Measurements from ENCODE around the gene OR4B1.
"Not testable (repeated sequence)": the region's sequence is repeated elsewhere in the genome, so short reads cannot be mapped to it uniquely, and the experiment has no call there.

OR4B1 gene, protein sequence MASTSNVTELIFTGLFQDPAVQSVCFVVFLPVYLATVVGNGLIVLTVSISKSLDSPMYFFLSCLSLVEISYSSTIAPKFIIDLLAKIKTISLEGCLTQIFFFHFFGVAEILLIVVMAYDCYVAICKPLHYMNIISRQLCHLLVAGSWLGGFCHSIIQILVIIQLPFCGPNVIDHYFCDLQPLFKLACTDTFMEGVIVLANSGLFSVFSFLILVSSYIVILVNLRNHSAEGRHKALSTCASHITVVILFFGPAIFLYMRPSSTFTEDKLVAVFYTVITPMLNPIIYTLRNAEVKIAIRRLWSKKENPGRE

DNA sequence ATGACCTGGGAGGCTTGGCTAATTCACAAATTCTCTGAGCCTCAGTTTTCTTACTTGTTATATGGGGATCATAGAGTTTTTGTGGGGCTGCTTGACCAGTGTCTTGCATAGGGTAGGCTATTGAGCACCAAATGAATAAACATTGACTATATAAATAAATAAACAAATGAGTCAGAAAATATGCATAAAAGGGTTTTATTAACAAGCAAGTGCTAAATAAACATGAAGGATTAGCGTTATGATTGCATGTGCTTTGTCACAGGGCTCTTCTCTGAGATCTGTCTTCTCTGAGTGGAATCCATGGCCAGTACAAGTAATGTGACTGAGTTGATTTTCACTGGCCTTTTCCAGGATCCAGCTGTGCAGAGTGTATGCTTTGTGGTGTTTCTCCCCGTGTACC, at the start of gene OR4B1:
TSS of gene OR4B1 (plus strand) at position 301 of the 400 bp plus-strand sequence. CDS start at position 301, 0 bp downstream.
- no peak for DNase-seq

DNA sequence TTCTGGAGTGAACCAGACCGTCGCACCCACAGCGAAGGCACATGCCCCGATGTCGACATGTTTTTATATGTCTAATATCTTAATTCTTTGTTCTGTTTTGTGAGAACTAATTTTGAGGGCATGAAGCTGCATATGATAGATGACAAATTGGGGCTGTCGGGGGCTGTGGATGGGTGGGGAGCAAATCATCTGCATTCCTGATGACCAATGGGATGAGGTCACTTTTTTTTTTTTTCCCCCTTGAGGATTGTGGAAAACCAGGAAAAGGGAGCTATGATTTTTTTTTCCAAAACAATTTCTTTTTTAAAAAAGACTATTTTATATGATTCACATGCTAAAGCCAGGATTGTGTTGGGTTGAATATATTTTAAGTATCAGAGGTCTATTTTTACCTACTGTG, 49.2 kb upstream of the OR4B1 start:
- no peak for DNase-seq

DNA sequence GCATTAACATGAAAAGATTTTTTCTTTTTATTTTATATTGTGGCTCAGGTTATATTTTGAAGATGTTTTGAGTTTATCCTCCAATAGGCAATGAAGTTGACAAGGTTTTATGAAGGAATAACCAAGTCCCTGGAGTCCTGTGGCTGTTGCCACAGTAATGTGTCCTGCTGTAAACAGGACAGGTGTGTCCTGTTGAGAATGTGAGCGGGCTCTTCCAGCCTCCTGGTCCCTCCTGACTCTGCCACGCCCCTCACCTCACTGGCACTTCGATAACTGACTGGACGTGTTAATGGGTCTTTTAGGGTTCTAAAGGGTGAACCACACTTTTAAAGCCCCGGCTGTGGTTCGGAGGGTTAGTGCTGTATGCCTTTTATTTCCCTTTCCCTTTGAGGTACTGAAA, 47.8 kb upstream of the OR4B1 start:
- DNase-seq: no peak

DNA sequence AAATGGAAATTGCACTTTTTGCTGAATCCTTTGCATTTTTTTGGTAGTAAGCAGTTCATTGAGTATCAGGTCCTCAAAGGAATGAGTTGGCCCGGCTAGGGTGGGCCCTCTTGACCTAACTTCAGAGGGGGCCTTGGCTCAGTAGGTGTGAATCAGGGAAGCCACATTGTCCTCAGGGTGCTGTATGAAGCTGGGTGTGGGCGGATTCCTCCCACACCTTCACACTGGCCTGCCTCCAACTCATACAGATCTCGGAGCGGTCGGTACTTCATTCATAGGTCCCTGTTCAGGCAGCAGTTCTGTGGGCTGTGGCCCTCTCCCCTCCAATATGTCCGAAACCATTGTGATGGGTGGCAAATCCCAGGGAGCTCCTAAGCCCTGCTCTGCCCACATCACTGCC, 47.4 kb upstream of the OR4B1 start:
- DNase-seq: no peak

DNA sequence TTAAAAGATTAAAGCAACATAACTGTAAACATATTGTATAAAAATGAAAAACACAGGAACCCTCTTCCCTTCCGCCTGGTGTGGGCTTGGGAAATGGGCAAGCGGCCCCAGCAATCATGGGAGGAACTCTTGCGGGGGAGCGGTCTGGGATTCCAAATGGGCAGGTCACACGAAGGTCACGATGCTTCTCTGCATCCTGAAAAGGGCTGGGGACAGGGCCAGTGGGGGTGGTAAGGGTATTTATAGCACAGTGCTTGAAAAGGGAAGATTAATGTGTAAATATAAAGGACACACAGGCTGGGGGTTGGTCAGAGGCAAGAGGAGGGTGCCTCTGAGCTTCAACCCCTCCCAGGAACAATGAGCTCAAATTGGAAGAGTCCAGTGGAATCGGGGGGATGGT, 46.9 kb upstream of the OR4B1 start:
- DNase-seq: no peak

DNA sequence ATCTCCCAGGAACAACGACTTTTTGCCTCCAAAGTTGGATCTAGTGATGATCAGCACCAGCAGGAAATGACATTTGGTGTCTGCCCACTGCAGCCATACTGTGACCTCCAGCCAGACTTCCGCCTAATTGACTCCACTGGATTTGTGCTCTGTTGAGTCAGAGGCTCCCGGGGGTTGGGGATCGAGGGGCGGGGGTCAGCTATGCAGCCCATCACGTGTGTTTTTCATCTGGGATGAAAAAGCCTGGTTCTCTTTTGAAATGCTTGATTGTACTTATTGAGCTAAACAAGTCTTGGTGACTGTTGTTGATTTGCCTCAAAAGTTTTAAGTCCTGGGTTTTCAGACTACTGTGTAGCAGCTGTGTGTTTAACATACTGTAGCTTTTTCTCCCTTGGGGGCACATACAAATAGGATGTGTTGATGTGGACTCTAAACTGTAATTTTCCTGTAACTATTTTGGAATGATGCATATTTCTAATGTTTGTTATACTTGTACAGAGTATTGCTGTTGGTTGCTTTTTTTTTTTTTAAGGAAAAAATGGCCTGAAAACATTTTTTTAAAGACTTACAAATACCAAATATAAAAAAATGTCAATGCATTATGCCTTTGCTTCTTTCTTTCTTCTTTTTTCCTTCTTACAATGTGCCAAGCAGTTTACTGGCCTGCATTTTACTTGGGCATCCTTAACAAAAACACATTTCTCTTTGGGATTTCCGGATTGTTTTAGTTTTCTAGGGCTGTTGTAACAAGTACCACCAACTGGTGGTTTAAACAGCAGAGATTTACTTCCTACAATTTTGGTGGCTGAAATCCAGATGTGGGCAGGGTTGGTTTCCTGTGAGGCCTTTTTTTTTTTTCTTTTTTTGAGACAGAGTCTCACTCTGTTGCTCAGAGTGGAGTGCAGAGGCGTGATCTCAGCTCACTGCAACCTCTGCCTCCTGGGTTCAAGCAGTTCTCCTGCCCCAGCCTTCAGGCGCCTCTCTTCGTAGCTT, 46.1 kb upstream of the OR4B1 start:
- no peak for DNase-seq

DNA sequence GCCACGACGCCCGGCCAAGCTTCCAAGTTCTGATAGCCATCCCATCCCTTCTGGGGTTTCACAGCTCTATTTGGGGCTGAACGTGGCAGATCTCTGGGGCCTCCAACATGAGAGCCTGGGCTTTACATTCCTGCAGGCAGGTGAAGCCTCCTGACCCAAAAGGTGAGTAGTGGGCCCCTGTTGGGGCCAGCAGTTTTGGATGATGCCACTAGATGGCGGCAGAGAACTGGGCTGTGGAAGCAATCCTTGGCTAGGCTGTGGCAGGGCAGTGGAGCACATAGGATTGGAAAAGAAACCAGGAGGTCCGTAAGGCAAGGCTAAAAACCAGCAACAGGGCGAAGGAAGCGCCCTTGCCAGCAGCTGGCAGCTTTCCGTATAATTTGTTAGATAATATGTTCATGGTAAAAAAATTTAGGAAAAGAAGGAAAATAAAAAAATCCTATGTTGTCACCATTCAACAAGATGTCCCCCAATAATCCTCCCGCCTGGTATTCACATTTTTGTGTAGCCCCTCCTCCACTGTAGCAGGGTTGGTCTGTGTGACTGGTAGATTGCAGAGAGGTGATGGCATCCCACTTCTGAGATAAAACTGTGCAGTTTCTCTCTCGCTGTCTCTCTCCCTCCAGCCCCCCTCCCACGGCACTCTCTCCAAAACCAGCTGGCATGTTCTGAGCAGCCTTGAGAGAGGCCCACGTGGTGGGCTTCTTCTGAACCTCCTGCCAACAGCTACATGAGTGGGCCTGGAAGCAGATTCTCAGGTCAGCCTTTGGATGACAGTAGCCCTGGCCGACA, 43.6 kb upstream of the OR4B1 start:
- DNase-seq: peak; percentile 13

DNA sequence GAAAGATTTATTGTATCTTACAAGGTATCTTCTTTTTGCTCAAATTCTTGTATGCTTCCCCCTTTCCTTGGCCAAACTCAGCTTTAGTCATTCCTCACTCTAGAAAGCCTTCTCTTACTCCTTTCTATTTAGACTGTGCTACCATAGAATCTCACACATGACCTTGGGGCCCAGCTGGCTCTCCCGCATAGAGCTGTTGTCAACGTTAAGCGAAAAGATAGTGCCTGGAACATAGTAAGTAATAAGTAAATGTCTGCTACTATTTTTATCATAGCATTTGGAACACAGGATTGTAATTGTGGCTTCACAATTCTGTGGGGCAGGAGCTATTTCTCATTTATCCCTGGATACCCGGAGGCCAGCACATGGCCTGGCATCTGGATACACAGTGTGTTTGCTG, 38.9 kb upstream of the OR4B1 start:
- no peak for DNase-seq

DNA sequence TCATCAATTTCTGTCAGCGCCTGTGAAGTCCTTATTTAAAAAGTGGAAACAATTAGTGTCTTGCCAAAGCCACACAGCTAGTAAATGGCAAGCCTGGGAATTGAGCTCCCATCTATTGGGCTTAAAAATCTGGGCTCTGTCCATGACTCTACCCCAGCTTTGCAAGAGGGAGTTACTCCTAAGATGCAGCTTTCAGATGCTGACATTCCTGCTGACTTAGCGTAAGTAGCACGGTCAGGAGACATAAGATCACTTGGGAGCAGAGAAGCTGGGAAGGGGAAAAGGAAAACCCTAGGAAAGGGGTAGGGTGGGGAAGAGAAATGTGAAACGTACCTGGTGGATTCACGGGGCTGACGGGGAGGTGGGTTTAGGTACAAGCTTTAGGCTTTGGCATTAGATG, 36.0 kb upstream of the OR4B1 start:
- DNase-seq: no peak

DNA sequence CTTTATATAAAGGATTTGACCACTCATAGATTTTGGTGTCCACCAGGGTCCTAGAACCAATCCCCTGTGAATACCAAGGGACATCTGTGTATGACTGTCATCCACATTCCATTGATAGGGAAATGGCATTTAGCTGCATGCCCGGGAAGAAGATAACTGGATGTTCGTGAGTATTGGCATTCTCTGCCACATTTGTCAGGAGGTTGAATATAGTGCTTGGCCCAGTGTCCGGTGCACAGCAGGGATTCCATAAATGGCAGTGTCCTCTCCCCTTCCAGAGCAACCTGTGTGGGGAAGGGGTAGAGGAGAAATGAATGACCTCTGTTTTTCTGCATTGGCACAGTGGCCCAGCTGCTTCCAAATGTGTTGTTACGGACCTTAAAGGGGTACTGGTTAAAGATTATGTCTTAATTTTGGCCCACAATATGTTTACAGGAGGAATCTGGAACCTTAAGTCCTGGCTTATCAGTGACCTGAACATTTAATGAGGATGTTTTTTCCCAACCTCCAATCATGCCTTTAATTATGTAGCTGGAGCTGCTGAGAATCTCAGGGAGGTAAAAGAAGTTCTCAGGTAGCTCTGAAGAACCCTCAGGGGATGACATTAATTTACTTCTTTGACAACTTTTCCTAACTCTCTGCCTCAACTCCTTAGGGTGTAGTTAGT, 33.6 kb upstream of the OR4B1 start:
- no peak for DNase-seq

DNA sequence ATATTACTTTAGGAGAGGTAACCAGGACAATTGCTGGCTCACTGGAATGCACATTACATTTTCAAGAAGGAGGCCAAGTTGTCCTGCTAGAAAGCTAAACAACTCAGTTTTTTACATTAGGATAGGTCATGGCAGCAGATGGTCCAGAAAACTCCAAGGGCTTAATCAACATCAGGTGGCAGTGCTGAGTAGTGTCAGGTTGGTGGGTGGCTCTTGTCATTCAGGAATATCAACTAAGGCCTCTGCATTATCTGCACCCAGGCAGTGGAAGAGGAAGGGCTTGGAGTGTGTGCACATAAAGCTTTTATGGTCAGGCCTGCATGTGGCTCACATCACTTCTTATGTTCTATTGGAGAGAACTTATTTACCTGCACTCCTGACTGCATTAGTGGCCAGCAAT, 32.2 kb upstream of the OR4B1 start:
- DNase-seq: no peak

DNA sequence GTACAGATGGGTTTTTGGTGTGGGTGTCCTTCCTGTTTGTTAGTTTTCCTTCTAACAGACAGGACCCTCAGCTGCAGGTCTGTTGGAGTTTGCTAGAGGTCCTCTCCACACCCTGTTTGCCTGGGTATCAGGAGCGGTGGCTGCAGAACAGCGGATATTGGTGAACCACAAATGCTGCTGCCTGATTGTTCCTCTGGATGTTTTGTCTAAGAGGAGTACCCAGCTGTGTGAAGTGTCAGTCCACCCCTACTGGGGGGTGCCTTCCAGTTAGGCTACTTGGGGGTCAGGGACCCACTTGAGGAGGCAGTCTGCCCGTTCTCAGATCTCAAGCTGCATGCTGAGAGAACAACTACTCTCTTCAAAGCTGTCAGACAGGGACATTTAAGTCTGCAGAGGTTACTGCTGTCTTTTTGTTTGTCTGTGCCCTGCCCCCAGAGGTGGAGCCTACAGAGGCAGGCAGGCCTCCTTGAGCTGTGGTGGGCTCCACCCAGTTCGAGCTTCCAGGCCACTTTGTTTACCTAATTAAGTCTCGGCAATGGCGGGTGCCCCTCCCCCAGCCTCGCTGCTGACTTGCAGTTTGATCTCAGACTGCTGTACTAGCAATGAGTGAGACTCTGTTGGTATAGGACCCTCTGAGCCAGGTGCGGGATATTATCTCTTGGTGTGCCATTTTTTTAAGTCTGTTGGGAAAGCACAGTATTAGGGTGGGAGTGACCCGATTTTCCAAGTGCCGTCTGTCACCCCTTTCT, 25.5 kb upstream of the OR4B1 start:
- not testable (repeated sequence) for DNase-seq

DNA sequence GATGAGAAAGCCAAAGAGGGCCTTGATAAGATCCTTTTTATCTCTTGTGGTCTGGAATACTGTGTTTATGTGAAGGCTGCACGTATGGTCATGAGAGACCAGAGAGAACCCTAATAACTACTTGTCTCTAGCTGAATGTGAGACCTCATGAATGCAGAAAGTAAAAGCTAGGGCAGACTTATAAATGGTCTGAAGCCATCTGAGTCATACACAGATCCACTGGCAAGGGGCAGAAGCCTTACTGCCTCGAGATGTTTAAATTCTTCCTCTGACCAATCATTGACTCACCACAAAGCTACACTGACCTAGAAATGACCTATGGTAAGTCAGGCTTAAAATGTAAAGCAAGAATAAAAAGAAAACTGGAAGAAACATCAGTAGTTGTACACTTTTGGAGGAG, 22.7 kb upstream of the OR4B1 start:
- DNase-seq: no peak

DNA sequence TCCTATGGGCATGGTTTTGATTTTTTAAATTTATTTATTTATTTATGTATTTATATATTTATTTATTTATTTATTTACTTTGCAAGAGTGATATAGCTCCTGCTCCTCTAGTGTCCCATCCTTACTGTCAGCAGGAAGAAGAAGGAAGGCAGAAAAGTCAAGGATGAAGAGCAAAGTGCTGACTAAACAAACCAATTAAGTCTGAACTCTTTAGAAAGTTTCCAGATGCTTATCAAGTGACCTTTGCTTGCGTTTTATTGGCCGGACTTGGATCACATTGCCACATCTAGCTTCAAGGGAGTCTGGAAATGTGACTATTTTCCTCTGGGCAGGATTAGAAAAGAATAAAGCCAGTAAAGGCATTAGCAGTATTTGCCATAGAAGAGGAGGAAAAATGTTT, 8.7 kb upstream of the OR4B1 start:
- no peak for DNase-seq

DNA sequence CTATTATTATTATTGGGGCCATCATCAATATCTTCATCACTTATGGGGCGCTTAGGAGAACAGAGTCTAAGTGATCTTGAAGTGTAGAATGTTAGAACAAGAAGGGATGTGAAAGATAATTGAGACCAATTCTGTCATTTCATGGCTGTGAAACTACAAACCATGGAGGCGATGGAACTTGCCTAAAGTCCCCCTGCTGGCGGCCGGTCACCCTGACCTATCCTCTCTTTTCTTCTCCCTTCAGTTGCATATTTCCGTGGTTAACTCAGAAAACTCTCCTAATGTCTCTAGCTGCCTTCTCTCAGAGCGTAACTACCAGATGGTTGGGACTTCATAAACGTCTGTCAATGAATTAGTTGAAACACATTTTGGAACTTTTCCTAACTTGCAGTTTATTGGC, 6.6 kb upstream of the OR4B1 start:
- no peak for DNase-seq

DNA sequence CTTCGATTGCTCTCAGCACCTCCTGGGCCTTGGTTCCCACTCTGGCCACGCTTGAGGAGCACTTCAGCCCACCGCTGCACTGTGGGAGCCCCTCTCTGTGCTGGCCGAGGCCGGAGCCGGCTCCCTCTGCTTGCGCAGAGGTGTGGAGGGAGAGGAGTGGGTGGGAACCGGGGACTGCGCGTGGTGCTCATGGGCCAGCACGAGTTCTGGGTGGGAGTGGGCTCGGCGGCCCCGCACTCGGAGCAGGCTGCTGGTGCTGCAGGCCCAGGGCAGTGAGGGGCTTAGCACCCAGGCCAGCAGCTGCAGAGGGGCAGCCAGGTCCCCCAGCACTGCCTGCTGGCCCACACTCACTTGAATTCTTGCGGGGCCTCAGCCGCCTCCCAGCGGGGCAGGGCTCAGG, 12.2 kb downstream of the OR4B1 start:
- DNase-seq: no peak

DNA sequence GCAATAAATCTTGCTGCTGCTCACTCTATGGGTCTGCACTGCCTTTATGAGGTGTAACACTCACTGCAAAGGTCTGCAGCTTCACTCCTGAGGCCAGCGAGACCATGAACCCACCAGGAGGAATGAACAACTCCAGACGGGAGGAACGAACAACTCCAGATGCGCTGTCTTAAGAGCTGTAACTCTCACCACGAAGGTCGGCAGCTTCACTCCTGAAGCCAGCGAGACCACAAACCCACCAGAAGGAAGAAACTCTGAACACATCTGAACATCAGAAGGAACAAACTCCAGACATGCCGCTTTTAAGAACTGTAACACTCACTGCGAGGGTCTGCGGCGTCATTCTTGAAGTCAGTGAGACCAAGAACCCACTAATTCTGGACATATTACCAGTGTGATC, 13.4 kb downstream of the OR4B1 start:
- not testable (repeated sequence) for DNase-seq

DNA sequence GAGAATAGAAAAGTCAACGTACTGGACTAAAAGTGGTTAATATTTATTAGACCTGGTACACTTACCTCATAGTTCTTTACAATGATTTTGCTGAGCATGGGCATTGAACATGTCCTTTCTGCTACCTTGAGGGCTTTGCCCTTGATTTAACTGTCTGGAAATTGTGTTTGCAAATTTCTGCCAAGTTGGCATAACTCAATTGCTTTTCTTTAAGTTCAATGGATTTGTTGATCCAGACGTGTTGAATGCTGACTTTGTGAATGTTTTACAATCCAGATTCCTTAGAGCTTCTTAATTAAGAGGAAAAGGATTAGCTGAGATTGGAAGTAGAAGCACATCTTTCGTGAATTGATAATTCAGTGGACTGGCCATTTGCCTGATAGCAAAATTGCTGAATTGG, 21.1 kb downstream of the OR4B1 start:
- no peak for DNase-seq

DNA sequence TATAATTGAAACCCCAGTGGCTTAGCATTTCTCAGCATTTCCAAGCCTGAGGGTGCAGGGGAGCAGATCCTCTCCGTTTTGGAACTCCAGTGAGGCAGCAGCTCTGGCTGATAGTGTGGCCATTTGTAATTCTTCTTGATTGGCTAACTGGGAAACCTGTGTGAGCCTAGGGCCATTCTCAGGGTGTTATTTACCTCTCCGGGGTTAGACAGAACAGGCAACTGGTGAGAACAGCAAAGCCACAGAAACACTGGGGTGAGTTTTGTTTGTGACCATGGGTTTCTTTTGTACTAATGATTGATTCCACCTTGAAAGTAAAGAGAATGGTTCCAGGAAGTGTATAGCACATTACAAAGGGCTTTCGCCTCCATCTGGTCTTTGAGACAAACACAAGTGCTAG, 25.9 kb downstream of the OR4B1 start:
- no peak for DNase-seq

DNA sequence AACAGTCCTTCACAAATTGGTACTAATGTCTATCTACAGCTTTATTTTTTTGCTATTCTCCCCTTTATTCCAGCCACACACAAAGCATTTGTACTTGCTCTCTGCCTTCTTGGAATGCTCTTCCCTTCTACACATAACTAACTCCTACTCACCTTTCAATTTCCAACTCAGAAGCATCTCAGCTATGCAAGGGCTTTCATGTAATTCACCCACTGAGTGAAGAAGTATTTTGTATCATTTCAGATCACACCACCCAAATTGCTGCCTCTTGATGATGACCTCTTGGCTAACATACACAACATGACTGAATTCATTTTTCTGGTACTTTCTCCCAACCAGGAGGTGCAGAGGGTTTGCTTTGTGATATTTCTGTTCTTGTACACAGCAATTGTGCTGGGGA, 28.2 kb downstream of the OR4B1 start, which contains the start of gene OR4X2:
TSS of gene OR4X2 (plus strand) at position 301 of the 400 bp plus-strand sequence. CDS start at position 301, 0 bp downstream.
- no peak for DNase-seq

DNA sequence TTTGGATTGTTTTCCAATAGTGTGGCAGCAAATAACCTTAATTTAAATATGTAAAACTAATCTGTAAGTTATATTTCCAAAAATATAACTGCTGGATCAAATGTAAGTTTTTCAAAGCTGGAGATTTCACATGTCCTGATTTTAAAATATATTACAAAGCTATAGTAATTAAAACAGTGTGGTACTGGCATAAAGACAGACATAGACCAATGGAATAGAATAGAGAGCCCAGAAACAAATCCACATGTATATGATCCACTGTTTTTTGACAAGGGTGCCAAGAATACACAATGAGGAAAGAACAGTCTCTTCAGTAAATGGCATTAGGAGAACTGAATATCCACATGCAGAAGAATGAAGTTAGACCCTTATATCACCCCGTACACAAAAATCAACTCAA, 32.3 kb downstream of the OR4B1 start:
- no peak for DNase-seq

DNA sequence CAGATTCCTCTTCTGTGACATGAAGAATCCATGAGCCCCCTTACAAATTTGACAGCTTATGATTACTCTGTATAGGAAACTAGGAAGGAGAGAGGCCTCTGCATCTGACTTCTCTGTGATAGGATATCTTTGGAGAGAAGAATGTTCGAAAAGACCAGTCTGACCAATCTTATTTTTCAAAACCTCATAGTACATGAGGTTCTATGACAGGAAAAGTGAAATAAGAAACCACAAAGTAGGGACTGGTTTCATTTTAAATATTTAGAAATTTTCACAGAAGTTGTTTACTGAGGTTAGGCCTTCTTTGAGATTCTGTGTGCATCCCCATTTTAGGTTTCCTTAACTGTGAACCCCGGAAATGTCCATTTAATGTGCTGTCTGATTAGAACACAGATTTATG, 45.0 kb downstream of the OR4B1 start:
- no peak for DNase-seq

Measured in NK-92 treated with Interleukin-12 subunit alpha and Interleukin-12 subunit beta, amount 100 ng/mL, for 24 hours (cell line).